IMR-90 (cell line): ENCODE measurements around the gene ASCL3.

Source experiments
- CEBPB ChIP-seq: IDR thresholded peaks from 2 replicates; pipeline ENCODE4 v1.6.1; 2012; ENCODE audit warnings: low read depth, low read length, improper control_type of control experiment
- CHD1 ChIP-seq: IDR thresholded peaks from 2 replicates; pipeline ENCODE4 v1.6.1; 2012; ENCODE audit warnings: low read depth, low read length, improper control_type of control experiment
- CTCF ChIP-seq: conservative IDR thresholded peaks from 2 replicates; pipeline ENCODE4 v1.5.1; 2012; ENCODE audit warnings: mild to moderate bottlenecking, low read depth, low read length, improper control_type of control experiment
- ELK1 ChIP-seq: fragments of 150-350 bp; IDR thresholded peaks from 2 replicates; pipeline ENCODE4 v1.6.1; 2016; ENCODE audit warnings: low read depth, mild to moderate bottlenecking, low read length, moderate library complexity, borderline replicate concordance
- FOS ChIP-seq: fragments of 150-350 bp; IDR thresholded peaks from 2 replicates; pipeline ENCODE4 v1.6.1; 2016; ENCODE audit warnings: low read depth, low read length
- MAFK ChIP-seq: IDR thresholded peaks from 2 replicates; pipeline ENCODE4 v1.6.1; 2012; ENCODE audit warnings: low read depth, low read length, improper control_type of control experiment
- MAZ ChIP-seq: IDR thresholded peaks from 2 replicates; pipeline ENCODE4 v1.6.1; 2012; ENCODE audit warnings: low read depth, mild to moderate bottlenecking, low read length, improper control_type of control experiment, moderate library complexity, borderline replicate concordance
- MXI1 ChIP-seq: IDR thresholded peaks from 2 replicates; pipeline ENCODE4 v1.6.1; 2012; ENCODE audit warnings: low read depth, mild to moderate bottlenecking, low read length, moderate library complexity, borderline replicate concordance
- POLR2A ChIP-seq: IDR thresholded peaks from 2 replicates; pipeline ENCODE4 v1.6.1; 2012; ENCODE audit warnings: mild to moderate bottlenecking, low read depth, low read length
- RAD21 ChIP-seq: IDR thresholded peaks from 2 replicates; pipeline ENCODE4 v1.6.1; 2012; ENCODE audit warnings: low read length, improper control_type of control experiment
- RCOR1 ChIP-seq: IDR thresholded peaks from 2 replicates; pipeline ENCODE4 v1.6.1; 2012; ENCODE audit warnings: mild to moderate bottlenecking, low read length, improper control_type of control experiment; ENCODE audit not compliant: insufficient replicate concordance
- RFX5 ChIP-seq: IDR thresholded peaks from 2 replicates; pipeline ENCODE4 v1.8.0; 2012; ENCODE audit warnings: low read depth, mild to moderate bottlenecking, low read length, moderate library complexity
- SMC3 ChIP-seq: fragments of 150-350 bp; IDR thresholded peaks from 2 replicates; pipeline ENCODE4 v1.6.1; 2016; ENCODE audit warnings: low read depth, mild to moderate bottlenecking, antibody characterized with exemption, low read length, moderate library complexity
- USF2 ChIP-seq: fragments of 150-350 bp; IDR thresholded peaks from 2 replicates; pipeline ENCODE4 v1.6.1; 2017; ENCODE audit warnings: mild to moderate bottlenecking, antibody characterized with exemption, low read length, low read depth

GRCh38 chr11:8937659-8938058 is 5.2 kb downstream of the ASCL3 start:
- TF ChIP-seq CTCF (no peak), POLR2A (no peak), RAD21 (no peak), SMC3 (no peak), ELK1 (no peak), USF2 (no peak), RCOR1 (no peak), MAZ (no peak), FOS (no peak), MXI1 (no peak), MAFK (no peak), CEBPB (no peak), CHD1 (no peak), RFX5 (no peak)
